ENCODE data around the gene CLIP2.

- TF ChIP-seq POLR2A (IDR thresholded peaks at IDR 0.05), result no peak
- TF ChIP-seq POLR2AphosphoS5 (IDR thresholded peaks at IDR 0.05; ENCODE audit: insufficient read depth in 1 of 2, low read depth in 1 of 2), result no peak
These were observed 35.5 kb downstream of the CLIP2 start for GRCh38 chr7:74324531-74325209.

All from vagina (tissue), 2 donors.